Measurements from ENCODE around the gene CNN1. TPM values are rescaled to one million over a fixed set of nuclear protein-coding genes. Genes with fewer than 3 reads are reported as not detected.
"Not testable (repeated sequence)": the region's sequence is repeated elsewhere in the genome, so short reads cannot be mapped to it uniquely, and the experiment has no call there.

Gene CNN1
- total RNA-seq, 1 experiment from 2014 or later: 15.7 TPM

DNA sequence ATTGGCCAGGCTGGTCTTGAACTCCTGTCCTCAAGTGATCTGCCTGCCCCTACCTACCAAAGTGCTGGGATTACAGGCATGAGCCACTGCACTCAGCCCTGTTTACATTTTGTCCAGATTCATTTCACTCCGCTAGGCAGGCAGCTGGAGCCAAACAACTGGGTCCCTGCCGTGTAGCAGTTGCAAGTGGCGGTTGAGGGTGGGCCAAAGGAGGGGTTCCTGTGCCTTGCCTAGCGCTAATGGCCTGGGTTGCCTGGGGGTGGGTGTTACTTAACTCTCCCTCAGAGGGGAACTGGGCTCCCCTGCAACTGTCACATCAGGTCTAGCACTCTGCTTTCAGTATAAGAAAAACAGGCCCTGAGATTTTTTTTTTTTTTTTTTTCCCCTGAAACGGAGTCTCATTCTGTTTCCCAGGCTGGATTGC, 31.4 kb downstream of the CNN1 start:
- H2BK5ac ChIP-seq (ENCODE audit: insufficient read length, low read length): no peak overlapping the region
- Mint-ChIP-seq H3K27me3 (ENCODE audit: low read depth) (no peaks in the 10 kb centered on the region), H3K27ac (no peak overlapping the region), H3K4me1 (no peaks in the 10 kb centered on the region), H3K4me3 (no peak overlapping the region), H3K36me3 (ENCODE audit: insufficient read depth in 1 of 3, low read depth in 3 of 3) (no peaks in the 10 kb centered on the region), H3K9me3 (no peaks in the 10 kb centered on the region)
- H2BK12ac ChIP-seq (ENCODE audit: insufficient read length, low read depth, low read length): no peak overlapping the region
- WGBS (ENCODE audit: extremely low coverage, insufficient read length, low lambda C conversion rate): no CpG with 5 or more reads among the region's 5 CpGs
- no peak overlapping the region for H4K8ac ChIP-seq (replicated peaks; ENCODE audit: insufficient read length, low read depth, low read length)
- no peaks in the 10 kb centered on the region for H3K79me1 ChIP-seq (ENCODE audit: insufficient read depth, low read depth, low read length, poor library complexity, severe bottlenecking)
- H2AK5ac ChIP-seq (ENCODE audit: insufficient read length, low read length): no peak overlapping the region
- no peak overlapping the region for H2AFZ ChIP-seq (ENCODE audit: low read length)
- H2BK120ac ChIP-seq (ENCODE audit: low read depth, low read length, poor library complexity, severe bottlenecking): no peak overlapping the region
- H3K56ac ChIP-seq (ENCODE audit: insufficient read length, low read depth, low read length): no peak overlapping the region
- no peak overlapping the region for H4K5ac ChIP-seq (ENCODE audit: insufficient read length, low read depth, low read length)
- H3K27ac ChIP-seq (ENCODE audit: insufficient read length, low read depth, low read length): no peak overlapping the region
- H3K23me2 ChIP-seq (ENCODE audit: insufficient read length, low read depth, low read length, poor library complexity, severe bottlenecking): no peaks in the 10 kb centered on the region
- TF ChIP-seq CTCF (conservative IDR thresholded peaks at IDR 0.05): no peak
- H3K4me1 ChIP-seq (ENCODE audit: insufficient read depth, low read length): no peaks in the 10 kb centered on the region
- no peak overlapping the region for H4K91ac ChIP-seq (ENCODE audit: insufficient read length, low read depth, low read length)
- no peak overlapping the region for H3T11ph ChIP-seq (ENCODE audit: low read length)
- no peak overlapping the region for H3K4ac ChIP-seq (ENCODE audit: low read depth, low read length)
- no peaks in the 10 kb centered on the region for H3K79me2 ChIP-seq (ENCODE audit: insufficient read depth, low read length)
- DNase-seq: no peak
- no peaks in the 10 kb centered on the region for H4K20me1 ChIP-seq (ENCODE audit: control insufficient read depth, insufficient read depth, insufficient read length)
- H3K4me2 ChIP-seq (ENCODE audit: insufficient read depth, insufficient read length, low read length): no peak overlapping the region
- no peak overlapping the region for H3K23ac ChIP-seq (ENCODE audit: insufficient read length, low read depth, low read length)
- H3K27me3 ChIP-seq (ENCODE audit: insufficient read depth, low read length): no peaks in the 10 kb centered on the region
- no peak overlapping the region for H3K18ac ChIP-seq (ENCODE audit: insufficient read length, low read depth, low read length)
- H3K9me3 ChIP-seq (ENCODE audit: control insufficient read depth, low read depth, low read length): no peaks in the 10 kb centered on the region
- H3K14ac ChIP-seq (ENCODE audit: insufficient read depth, low read length): no peak overlapping the region
- H2BK15ac ChIP-seq (ENCODE audit: low read depth, low read length): no peak overlapping the region
- H3K9ac ChIP-seq (ENCODE audit: extremely low read depth, insufficient read length, low read length): no peak overlapping the region
- no peak overlapping the region for H2BK20ac ChIP-seq (ENCODE audit: low read depth, low read length, poor library complexity, severe bottlenecking)

DNA sequence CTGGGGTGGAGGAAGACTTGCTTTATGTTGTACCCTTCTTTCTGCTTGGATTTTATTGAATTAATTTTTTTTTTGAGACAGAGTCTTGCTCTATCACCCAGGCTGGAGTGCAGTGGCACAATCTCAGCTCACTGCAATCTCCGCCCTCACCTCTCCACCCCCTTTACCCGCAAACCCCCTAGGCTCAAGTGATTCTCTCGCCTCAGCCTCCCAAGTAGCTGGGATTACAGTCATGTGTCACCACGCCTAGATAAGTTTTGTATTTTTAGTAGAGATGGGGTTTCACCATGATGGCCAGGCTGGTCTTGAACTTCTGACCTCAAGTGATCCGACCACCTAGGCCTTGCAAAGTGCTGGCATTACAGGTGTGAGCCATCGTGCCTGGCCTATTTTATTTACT, 34.7 kb downstream of the CNN1 start:
- no CpG with 5 or more reads among the region's 6 CpGs for WGBS (ENCODE audit: extremely low coverage, insufficient read length, low lambda C conversion rate)
- not testable (repeated sequence) for H3K27me3 ChIP-seq (ENCODE audit: insufficient read depth, low read length); H3K14ac ChIP-seq (ENCODE audit: insufficient read depth, low read length); H4K91ac ChIP-seq (ENCODE audit: insufficient read length, low read depth, low read length); H2BK5ac ChIP-seq (ENCODE audit: insufficient read length, low read length); H3K9me3 Mint-ChIP-seq; H3K79me1 ChIP-seq (ENCODE audit: insufficient read depth, low read depth, low read length, poor library complexity, severe bottlenecking); H3K27ac Mint-ChIP-seq; H4K8ac ChIP-seq (replicated peaks; ENCODE audit: insufficient read length, low read depth, low read length); H3K9ac ChIP-seq (ENCODE audit: extremely low read depth, insufficient read length, low read length); H2BK20ac ChIP-seq (ENCODE audit: low read depth, low read length, poor library complexity, severe bottlenecking); H4K20me1 ChIP-seq (ENCODE audit: control insufficient read depth, insufficient read depth, insufficient read length); H3K27ac ChIP-seq (ENCODE audit: insufficient read length, low read depth, low read length); H3K23ac ChIP-seq (ENCODE audit: insufficient read length, low read depth, low read length); H3K4me1 Mint-ChIP-seq; H3K56ac ChIP-seq (ENCODE audit: insufficient read length, low read depth, low read length); H3K4ac ChIP-seq (ENCODE audit: low read depth, low read length); H3K27me3 Mint-ChIP-seq (ENCODE audit: low read depth); DNase-seq; H3K79me2 ChIP-seq (ENCODE audit: insufficient read depth, low read length); H2BK120ac ChIP-seq (ENCODE audit: low read depth, low read length, poor library complexity, severe bottlenecking); H2BK12ac ChIP-seq (ENCODE audit: insufficient read length, low read depth, low read length); H2AFZ ChIP-seq (ENCODE audit: low read length); H3K23me2 ChIP-seq (ENCODE audit: insufficient read length, low read depth, low read length, poor library complexity, severe bottlenecking); H2BK15ac ChIP-seq (ENCODE audit: low read depth, low read length); H3K9me3 ChIP-seq (ENCODE audit: control insufficient read depth, low read depth, low read length); H3K4me3 Mint-ChIP-seq; H3K18ac ChIP-seq (ENCODE audit: insufficient read length, low read depth, low read length); H3K36me3 Mint-ChIP-seq (ENCODE audit: insufficient read depth in 1 of 3, low read depth in 3 of 3); H3T11ph ChIP-seq (ENCODE audit: low read length); H2AK5ac ChIP-seq (ENCODE audit: insufficient read length, low read length); H4K5ac ChIP-seq (ENCODE audit: insufficient read length, low read depth, low read length); H3K4me1 ChIP-seq (ENCODE audit: insufficient read depth, low read length); H3K4me2 ChIP-seq (ENCODE audit: insufficient read depth, insufficient read length, low read length)
